ELR (cell line): ENCODE measurements around the gene BANP.
"Not testable (repeated sequence)": the region's sequence is repeated elsewhere in the genome, so short reads cannot be mapped to it uniquely, and the experiment has no call there.

ENCODE experiments used
- DNase-seq: peaks from one replicate; pipeline ENCODE4 v3.0.0-alpha.2; 2015; ENCODE audit warnings: low read depth

BANP gene

DNA sequence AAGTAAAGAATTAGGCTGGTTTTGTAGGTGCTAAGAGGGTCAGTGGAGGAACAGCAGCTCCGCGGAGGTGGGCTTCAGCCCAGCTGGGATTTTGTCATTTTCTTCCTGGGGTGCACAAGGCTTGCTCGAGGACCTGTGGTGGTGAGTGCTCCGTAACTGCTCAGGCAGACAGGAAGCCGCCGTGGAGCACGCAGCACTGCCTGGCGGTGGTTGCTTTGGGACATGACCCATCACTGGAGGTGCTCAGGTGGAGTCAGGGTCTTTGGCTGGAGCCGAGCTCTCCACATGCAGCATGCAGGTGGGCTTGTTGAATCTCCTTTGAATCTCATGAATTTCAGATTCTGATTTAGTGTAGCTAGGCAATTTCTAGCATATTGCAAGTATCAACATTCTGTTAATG lies 79.7 kb downstream of the BANP start:
- DNase-seq: not testable (repeated sequence)

DNA sequence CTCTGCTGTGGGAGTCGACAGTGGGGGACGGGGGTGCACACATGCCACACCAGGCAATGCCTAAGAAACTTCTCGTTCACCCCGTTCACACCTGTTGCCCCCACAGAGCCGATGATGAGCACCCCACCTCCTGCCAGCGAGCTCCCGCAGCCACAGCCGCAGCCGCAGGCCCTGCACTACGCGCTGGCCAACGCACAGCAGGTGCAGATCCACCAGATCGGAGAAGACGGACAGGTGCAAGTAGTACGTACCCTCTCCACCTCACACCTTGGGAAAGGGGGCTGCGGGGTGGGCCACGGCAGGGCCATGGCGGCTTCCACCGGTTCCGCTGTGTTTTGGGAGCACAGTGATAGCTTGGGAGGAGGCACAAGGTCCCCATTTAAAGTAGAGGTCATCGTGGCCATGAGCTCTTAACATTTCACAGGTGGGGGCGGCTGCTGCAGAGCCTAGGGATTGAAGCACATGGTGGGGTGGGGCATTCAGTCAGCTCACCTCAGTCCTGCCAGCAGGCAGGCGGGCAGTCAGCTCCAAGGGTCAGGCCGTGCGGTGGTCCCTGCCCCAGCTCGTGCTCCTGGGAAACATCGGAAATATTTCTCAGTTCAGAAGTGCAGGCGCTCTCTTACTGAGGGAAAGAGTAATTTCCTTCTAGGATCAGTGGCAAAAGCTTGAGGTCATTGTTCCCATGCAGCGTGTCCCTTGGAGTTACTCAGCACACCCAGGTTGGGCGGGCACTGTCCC lies 81.9 kb downstream of the BANP start:
- DNase-seq: not testable (repeated sequence)

DNA sequence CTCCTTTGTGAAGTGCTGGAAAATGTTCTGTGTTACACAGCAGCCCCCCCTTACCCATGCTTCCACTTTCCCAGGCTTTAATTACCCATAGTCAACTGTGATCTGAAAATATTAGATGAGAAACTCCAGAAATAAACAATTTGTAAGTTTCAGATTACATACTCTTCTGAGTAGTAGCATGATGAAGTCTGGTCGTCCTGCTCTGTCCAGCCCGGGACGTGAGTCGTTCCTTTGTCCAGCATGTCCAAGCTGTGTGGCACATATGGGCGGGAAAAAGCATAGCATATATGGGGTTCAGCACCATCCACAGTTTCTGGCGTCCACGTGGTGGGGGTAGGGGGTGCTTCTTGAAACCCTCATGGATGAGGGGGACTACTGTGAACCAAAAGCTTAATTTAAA lies 83.5 kb downstream of the BANP start:
- no peak for DNase-seq

DNA sequence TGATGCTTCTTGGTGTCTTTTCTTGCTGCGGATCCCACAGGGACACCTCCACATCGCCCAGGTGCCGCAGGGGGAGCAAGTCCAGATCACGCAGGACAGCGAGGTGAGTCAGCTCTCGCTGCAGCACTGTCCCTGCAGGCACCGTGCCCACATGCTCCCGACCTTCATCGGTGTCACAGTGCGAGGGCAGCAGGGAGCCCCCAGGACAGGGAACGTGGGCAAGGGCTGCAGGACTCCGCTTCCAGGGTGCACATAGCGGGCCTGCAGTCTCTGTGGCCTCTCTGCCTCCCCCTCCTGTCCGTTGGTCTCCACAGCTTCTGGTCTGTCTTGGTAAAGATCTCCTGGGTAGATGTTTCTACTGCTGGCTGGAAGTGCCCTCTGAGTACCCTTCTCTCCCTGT lies 84.1 kb downstream of the BANP start:
- no peak for DNase-seq

DNA sequence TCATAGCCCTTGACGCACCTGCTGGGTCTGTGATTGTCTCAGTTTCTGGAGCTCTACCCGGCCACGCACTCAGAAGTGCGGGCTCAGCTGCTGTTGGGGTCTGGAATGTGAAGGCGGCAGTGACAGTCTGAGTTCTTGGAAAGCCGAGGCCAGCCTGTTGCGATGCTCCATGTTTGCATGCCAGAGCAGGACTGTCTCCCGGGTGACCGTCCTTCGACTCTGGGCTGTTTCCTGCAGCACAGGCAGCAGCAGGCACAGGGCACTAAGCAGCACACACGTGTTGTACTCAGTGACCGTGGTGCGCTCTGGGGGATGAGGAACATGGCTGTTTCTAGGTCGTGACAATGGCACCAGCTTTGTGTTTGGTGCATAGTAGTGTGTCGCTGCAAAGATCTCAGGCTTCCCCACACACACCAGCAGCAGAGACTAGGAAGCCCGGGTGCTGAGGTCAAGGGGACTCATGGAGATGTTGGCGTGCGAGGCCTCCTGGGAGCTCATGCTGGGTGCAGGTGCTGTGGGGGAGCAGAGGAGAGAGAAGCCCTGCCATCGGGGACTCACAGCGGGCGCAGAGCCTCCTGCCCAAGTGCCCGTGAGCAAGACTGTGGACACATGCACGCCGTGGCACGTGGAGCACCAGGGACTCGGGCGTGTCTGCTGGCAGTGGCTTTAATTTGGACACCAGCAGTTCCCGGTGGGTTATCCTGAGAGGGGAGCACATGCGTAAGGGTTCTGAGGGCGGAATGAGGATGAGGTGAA lies 84.8 kb downstream of the BANP start:
- not testable (repeated sequence) for DNase-seq

DNA sequence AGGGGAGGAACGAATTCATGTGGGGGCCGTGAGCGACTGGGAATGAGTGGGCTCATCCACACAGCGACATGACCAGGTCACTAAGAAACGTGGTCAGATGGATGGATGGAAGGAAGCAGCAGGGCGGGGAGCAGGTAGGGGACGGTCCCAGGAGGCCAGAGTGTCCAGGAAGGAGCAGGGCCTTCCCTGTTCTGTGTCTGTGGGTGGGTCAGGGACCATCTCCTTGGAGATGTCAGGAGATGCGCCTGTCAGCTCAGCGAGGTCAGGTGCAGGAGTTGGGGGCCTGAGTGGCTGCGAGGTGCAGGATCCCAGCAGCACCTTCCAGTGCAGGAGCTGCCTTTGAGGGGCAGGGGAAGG lies 85.4 kb downstream of the BANP start:
- DNase-seq: not testable (repeated sequence)

DNA sequence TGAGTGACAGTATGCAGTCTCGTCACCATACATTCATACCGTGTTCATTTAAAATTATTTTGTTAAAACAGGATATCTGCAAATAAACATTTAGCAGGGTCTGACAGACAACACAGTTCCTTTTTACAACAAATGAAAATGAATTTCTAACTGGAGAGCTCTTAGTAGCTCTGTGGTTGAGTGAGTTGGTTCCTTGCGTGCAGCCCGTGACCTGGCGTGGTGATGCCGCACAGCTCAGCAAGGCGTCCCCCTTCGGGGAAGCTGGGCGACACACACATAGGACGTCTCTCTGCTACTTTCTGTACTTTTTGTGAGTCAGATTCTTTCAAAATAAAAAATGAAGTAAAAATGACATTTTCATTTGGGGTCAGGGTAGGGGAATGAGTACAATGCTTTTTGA lies 86.1 kb downstream of the BANP start:
- DNase-seq: not testable (repeated sequence)

DNA sequence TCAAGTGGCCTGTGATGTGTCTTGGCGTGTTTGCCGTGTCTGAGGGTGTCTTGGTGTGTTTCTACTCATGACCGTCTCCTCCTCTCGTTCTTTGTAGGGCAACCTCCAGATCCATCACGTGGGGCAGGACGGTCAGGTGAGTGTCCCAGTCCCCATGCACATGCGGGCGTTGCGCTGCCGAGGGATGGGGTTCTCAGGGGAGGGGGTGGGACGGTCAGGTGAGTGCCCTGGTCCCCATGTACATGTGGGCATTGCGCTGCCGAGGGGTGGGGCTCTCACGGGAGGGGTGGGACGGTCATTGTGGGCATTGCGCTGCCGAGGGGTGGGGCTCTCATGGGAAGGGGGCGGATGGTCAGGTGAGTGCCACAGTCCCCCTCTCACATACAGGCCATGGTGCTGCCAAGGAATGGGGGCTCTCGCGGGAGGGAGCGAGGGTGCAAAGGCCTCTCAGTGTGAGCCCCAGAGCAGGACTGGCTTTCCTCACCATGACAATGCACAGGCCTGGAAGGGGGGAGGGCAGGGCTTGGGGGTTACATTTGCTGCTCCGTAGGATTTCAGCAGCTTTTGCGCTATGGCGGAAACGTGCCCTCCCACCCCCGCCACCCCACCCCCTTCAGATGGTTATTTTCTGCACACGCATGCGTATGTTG lies 86.8 kb downstream of the BANP start:
- not testable (repeated sequence) for DNase-seq

DNA sequence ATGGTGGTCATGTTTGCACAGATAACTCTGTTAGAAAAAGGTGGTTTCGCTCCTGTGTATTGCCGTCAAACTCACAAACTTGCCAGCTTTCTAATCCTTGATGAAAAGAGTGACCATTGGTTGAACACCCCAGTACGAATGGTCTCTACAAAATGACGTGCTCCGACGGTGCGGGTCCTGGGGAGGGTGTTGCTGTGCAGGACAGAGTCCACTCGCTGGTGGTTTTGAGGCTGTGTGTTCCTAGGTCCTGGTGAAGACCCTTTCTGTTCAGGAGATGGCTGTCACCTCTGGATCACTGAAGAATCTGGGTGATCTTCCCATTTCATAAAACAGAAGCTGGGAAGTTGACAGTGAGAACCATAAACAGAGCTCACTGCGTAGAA lies 87.3 kb downstream of the BANP start:
- DNase-seq: not testable (repeated sequence)

DNA sequence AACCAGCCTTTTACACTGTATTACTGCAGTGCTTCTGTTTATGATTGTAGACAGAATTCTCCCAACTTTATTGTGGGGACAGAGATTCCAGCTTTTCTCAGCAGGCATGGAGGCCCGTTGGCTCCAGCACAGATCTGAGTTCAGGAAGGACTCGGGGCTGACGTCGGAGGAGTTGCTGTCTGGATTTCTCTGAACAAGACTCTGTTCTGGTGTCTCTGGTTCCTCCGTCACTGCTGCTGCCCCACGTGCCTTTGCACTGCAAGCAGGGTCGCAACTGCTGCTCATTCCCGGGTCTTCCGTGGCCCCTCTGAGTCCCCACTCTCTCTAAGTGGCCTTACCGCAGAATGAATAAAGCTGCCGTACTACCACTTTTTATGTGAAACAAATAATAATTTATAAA lies 88.4 kb downstream of the BANP start:
- DNase-seq: no peak

DNA sequence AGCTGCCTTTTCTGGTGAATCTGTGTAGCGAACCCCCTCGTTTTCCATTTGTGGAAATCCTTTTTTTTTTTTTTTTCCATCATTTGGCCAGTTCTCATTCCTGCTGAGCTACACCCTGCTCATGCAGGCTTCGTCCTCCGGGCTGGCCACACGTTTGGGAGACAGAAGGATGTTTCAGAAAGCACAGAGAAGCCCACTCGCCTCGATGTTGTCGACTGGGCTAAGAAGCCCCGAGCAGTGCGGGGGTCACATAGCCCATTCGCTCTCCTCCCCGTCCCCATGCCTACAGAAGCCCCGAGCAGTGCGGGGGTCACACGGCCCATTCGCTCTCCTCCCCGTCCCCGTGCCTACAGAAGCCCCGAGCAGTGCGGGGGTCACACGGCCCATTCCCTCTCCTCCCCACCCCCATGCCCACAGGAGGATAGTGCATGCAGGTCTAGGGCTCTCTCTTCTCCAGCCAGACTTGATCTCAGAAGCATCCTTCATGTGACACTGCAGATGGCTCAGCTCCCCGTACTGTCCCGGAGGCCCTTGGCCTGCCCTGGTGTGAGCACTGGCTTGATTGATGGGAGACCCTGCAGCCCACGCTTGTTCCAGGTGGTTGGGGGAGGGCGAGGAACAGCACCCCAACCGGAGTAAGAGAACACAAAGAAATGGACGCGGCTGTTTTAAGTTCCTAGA lies 89.1 kb downstream of the BANP start:
- DNase-seq: not testable (repeated sequence)

DNA sequence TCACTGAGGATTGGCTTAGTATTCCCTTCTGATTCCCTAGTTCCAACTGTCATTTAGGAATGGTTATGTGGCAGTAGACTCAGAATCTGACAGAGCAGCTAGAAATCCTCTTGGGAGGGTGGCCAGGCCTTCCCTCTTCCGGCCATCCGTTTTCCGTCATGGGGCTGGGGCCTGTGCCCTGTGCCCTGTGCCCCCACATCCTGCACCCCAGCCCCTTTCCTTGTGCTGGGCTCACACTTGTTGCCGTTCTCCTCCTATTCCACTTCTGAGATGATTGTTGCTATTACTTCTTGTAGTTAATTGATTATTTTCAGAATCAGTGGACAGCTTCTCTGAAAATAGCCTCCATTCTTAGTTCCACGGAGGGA lies 89.6 kb downstream of the BANP start:
- DNase-seq: not testable (repeated sequence)

DNA sequence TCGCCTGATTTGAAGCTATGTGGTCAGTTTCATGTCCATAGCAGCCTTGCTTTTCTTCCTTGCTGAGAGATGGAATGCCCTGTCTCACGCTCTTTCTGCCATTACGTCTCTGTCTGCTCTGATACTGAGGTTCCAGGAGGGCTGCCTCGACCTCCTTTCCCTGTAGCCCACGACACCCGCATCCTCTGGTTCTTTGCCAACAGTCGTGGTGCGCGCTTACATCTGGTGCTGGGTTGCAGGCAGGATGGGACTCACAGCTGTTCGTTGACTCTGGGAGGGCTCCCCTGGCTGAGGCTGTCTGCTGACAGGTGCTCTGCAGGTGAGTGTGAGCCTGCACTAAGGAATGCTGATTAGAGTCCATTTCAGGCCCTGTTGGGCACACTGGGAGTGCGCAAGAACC lies 90.3 kb downstream of the BANP start:
- DNase-seq: not testable (repeated sequence)

DNA sequence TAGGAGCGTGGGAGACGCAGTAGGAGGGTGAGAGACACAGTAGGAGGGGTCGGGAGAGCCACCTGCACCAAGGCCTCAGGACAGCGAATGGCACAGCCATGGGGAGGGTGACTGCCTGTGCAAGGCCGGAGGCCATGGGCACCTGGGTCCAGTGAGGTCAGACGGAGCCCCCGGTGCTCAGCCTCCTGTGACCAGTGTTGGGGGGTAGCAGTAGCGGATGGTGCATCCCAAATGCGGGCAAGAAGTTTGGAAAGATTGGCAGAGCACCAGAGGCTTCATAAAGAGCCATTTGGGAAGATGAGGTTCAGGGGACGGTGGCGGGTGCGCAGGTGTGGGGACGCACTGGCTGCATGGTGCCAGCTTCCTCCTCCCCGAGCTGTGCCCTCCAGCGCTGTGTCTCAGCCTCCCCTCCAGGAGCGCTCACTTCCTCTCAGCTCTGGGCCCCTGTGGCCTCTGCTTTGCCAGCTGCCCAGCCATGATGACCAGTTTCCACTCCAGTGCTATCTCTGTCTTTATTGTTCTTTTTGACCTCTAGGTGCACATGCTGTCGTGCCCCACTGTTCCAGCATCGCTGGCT lies 90.8 kb downstream of the BANP start:
- DNase-seq: not testable (repeated sequence)

DNA sequence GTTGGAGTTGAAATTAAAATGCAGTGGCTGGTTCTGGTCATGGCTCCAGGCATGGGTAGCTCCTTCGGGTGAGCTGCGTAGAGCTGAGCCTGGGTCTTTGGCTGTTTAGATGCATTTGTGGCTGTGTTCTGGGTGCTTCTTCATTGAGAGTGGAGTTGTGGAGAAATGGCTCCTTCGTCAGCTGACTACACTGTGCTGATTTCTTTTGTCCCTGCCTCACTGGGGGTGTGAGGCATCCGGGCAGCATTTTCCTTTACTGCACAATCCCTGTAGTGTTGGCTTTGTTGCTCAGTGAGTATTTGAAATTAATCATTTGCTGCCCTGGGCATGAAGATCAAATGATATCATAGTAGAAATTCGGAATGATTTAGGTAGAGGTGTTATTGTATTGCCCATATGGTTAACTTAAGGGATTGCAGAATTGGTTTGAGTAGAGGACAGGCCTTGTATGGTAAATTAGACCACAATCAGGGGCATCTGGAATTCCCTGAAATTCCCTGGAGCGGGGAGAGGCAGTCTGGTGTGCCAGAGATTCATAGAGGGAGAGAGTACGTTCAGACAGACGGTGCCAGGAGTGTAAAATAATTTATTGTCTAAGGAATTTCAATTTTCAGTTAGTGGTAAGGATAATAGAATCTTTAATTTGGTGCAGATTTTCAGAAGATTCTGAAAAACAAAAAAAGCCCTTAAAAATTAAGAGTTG lies 92.1 kb downstream of the BANP start:
- not testable (repeated sequence) for DNase-seq

DNA sequence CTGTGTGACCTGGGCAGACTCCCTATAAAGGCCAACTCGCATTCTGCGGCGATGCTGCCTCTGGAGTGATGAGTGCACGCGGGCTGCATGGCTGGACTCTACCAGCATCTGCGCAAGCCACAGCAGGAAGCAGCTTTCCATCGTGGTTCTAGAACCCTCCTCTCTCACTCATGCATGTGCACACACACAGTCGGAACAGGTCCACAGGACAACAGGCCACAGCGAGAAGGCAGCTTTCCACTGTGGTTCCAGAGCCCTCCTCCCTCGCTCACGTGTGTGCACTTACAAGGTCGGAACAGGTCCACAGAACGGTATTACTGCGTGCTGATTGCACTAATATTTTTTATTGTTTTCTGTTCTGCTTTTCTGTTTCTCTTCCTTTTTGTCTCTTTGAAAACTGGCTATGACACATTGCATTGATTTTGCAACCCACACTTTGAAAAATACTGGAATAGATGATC lies 92.9 kb downstream of the BANP start:
- DNase-seq: not testable (repeated sequence)

DNA sequence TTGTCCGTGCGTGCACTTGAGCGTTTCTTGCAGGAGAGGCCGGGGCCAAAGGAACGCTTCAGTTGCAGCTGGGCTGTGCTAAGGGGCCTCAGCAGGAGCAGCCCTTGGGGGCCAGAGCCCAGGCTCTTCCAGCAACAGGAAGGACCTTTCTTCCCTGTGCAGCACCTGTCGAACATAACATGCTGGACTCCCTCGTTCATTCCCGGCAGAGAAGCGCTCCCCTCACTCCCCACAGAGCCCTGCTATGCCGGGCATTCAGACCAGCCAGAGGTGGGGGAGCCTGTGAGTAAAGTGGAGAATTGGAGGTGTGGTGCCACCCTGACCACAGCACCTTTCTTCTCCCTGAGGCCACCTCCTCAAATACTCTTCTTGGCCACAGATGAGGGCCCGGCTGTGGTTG lies 94.1 kb downstream of the BANP start:
- DNase-seq: not testable (repeated sequence)

DNA sequence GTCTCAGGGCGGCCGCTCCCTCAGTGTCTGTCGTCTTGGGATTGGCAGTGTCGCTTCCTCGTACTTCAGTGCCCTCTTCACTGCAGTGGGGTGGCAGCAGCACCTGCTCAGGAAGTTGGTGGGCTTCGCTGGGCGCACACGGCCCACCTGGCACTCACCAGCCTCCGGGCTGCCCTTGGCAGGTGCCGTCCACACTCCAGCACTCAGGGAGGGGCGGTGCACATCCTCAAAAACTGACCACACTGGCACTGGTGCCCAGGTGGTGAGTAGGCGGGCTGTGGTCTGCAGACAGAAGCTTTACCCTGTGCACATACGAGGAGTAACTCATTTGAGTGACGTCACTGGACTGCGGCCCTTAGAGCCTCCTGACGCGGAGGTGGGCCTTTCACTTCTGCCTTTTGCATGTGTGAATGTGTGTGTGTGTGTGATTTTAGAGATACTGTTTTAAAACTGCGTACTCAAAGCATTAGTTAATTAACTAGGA lies 94.6 kb downstream of the BANP start:
- no peak for DNase-seq

DNA sequence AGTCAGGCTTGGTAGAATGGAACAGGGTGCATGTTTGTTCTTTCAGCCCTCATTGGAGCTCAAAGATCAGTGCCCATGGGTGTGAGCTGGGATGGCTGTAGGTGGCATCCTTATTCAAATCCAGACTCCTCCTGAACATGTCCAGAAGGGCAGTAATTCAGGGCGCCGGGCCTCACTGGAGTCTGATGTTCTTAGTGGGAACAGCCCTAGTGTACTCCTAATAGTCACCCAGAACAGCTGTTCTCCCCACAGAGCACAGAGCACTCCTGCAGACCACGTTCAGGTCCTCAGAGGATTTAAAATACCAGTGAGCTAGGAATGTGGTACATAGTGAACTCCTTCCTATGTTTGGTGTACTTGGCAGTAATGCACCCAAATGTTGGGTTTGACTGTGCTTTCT lies 96.2 kb downstream of the BANP start:
- no peak for DNase-seq

DNA sequence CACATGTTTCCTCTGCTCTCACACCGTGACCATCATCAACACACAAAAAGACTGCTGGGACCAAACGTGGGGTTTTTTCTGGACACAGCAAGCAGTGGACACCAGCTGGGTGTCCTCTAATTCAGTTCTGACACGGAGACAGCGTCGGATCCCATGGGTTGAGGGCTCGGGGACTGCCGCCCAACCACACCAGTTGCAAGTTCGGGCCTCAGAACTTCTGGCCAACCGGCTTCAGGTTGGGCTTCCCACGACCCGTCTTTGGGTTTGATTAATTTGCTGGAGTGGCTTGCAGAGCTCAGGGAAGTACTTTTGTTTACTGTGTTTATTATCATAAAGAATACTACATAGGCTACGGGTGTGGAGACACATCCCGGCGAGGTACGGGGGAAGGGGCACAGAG lies 97.8 kb downstream of the BANP start:
- DNase-seq: no peak
